Measurements from ENCODE around the gene CFB.
"Not testable (repeated sequence)": the region's sequence is repeated elsewhere in the genome, so short reads cannot be mapped to it uniquely, and the experiment has no call there.

The CFB gene

GRCh38 chr6:31911826-31912585 lies 33.9 kb upstream of the CFB start:
- DNase-seq (ENCODE audit: low read depth in 2 of 2) = no peak

GRCh38 chr6:31915351-31915750 lies 30.5 kb upstream of the CFB start:
- DNase-seq (ENCODE audit: low read depth in 2 of 2) = no peak

GRCh38 chr6:31915756-31916155 lies 30.1 kb upstream of the CFB start:
- no peak for DNase-seq (ENCODE audit: low read depth in 2 of 2)

- no peak for DNase-seq (ENCODE audit: low read depth in 2 of 2)
Observed at GRCh38 chr6:31918069-31918720, 27.7 kb upstream of the CFB start.

- DNase-seq (ENCODE audit: low read depth in 2 of 2) = no peak
Observed at GRCh38 chr6:31919624-31920303, 26.1 kb upstream of the CFB start.

- DNase-seq (ENCODE audit: low read depth in 2 of 2) = no peak
Observed at GRCh38 chr6:31920811-31921210, 25.1 kb upstream of the CFB start.

- DNase-seq (ENCODE audit: low read depth in 2 of 2) = no peak
Observed at GRCh38 chr6:31922942-31923341, 23.0 kb upstream of the CFB start.

- DNase-seq (ENCODE audit: low read depth in 2 of 2) = no peak
Observed at GRCh38 chr6:31927242-31927862, 18.5 kb upstream of the CFB start, which contains the start of gene C2. Gene C2 (plus strand): TSS chr6:31927717. CDS start chr6:31927753, 36 bp downstream.

- no peak for DNase-seq (ENCODE audit: low read depth in 2 of 2)
Observed at GRCh38 chr6:31927863-31928671, 17.8 kb upstream of the CFB start.

- DNase-seq (ENCODE audit: low read depth in 2 of 2) = no peak
Observed at GRCh38 chr6:31928672-31928939, 17.3 kb upstream of the CFB start.

- no peak for DNase-seq (ENCODE audit: low read depth in 2 of 2)
Observed at GRCh38 chr6:31930962-31931361, 14.9 kb upstream of the CFB start.

- DNase-seq (ENCODE audit: low read depth in 2 of 2) = not testable (repeated sequence)
Observed at GRCh38 chr6:31932137-31932536, 13.8 kb upstream of the CFB start.

GRCh38 chr6:31933537-31933936 lies 12.4 kb upstream of the CFB start:
- no peak for DNase-seq (ENCODE audit: low read depth in 2 of 2)

- DNase-seq (ENCODE audit: low read depth in 2 of 2) = no peak
Observed at GRCh38 chr6:31935021-31935420, 10.9 kb upstream of the CFB start.

GRCh38 chr6:31935823-31936222 lies 10.1 kb upstream of the CFB start:
- no peak for DNase-seq (ENCODE audit: low read depth in 2 of 2)

GRCh38 chr6:31940256-31940664 lies 5.6 kb upstream of the CFB start:
- no peak for DNase-seq (ENCODE audit: low read depth in 2 of 2)

GRCh38 chr6:31943742-31944141 lies 2.2 kb upstream of the CFB start:
- no peak for DNase-seq (ENCODE audit: low read depth in 2 of 2)

- no peak for DNase-seq (ENCODE audit: low read depth in 2 of 2)
Observed at GRCh38 chr6:31945154-31945506, 765 bp upstream of the CFB start.

- no peak for DNase-seq (ENCODE audit: low read depth in 2 of 2)
Observed at GRCh38 chr6:31946370-31946885, 533 bp downstream of the CFB start.

GRCh38 chr6:31947070-31947675 lies 1.3 kb downstream of the CFB start:
- DNase-seq (ENCODE audit: low read depth in 2 of 2) = no peak

- DNase-seq (ENCODE audit: low read depth in 2 of 2) = no peak
Observed at GRCh38 chr6:31947864-31948263, 2.0 kb downstream of the CFB start.

All from stimulated activated CD4-positive, alpha-beta T cell treated with anti-CD3 and anti-CD28 coated beads, Interleukin-4, amount 100 ng/mL, for 48 hours (primary cell).